ENCODE results near the gene SCYGR8. TPM values are rescaled to one million over a fixed set of nuclear protein-coding genes. Genes with fewer than 3 reads are reported as not detected.

SCYGR8 gene
- total and polyA plus RNA-seq, 10 of the 15 experiments (the other 5 are each of a cell fraction or from before 2014, with no cell fraction given), result not detected

DNA sequence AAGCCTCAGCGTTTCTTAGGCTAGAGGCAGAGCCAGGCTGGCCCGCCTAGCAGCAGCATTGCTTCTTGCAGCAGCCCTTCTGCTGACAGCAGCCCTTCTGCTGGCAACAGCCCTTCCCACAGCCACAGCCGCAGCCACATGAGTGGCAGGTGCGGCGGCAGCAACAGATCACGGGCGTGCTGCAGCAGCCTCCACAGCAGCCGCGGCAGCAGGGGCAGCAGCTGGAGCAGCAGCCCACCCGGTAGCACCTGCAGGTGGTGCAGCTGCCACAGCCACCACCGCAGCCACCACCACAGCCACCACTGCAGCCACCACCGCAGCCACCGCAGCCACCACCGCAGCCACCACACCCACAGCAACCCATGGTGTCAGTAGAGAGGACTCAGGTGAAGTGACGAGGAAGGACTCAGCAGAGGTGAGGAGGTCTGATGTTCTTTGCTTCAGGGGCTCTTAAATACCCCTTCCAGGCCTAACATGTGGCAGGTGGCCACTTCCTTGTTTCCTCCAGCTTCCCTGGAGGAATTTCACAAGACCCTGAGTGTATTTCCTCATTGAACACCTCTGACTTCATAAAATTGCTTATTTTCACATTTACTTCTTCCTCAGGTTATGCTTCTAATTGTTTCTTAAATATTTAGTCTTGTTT lies 21.2 kb upstream of the SCYGR8 start, which contains the start of gene SCYGR6 (continued):
- TF ChIP-seq KLF5 (IDR thresholded peaks at IDR 0.05; ENCODE audit: partially characterized antibody) (no peak), NFIC (IDR thresholded peaks at IDR 0.05; ENCODE audit: low read depth, low read length) (no peak), JUND (IDR thresholded peaks at IDR 0.05; ENCODE audit: low read depth, low read length) (no peak)
- TF ChIP-seq, protein P1, sequence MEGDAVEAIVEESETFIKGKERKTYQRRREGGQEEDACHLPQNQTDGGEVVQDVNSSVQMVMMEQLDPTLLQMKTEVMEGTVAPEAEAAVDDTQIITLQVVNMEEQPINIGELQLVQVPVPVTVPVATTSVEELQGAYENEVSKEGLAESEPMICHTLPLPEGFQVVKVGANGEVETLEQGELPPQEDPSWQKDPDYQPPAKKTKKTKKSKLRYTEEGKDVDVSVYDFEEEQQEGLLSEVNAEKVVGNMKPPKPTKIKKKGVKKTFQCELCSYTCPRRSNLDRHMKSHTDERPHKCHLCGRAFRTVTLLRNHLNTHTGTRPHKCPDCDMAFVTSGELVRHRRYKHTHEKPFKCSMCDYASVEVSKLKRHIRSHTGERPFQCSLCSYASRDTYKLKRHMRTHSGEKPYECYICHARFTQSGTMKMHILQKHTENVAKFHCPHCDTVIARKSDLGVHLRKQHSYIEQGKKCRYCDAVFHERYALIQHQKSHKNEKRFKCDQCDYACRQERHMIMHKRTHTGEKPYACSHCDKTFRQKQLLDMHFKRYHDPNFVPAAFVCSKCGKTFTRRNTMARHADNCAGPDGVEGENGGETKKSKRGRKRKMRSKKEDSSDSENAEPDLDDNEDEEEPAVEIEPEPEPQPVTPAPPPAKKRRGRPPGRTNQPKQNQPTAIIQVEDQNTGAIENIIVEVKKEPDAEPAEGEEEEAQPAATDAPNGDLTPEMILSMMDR (IDR thresholded peaks at IDR 0.05 in 2 of 3, conservative IDR thresholded peaks at IDR 0.05 in 1 of 3; ENCODE audit: control insufficient read depth in 2 of 3, extremely low read depth in 1 of 3, insufficient read depth in 1 of 3, low read depth in 3 of 3, low read length in 3 of 3), result no peak
- TF ChIP-seq, protein P2, sequence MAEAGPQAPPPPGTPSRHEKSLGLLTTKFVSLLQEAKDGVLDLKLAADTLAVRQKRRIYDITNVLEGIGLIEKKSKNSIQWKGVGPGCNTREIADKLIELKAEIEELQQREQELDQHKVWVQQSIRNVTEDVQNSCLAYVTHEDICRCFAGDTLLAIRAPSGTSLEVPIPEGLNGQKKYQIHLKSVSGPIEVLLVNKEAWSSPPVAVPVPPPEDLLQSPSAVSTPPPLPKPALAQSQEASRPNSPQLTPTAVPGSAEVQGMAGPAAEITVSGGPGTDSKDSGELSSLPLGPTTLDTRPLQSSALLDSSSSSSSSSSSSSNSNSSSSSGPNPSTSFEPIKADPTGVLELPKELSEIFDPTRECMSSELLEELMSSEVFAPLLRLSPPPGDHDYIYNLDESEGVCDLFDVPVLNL (IDR thresholded peaks at IDR 0.05; ENCODE audit: low read depth, low read length), result no peak

- intact Hi-C loops (cut with micrococcal nuclease; ENCODE audit: unreplicated experiment), result no loop called here
- no peaks in the 10 kb centered on the region for H3K36me3 ChIP-seq (ENCODE audit: control insufficient read depth in 2 of 2, insufficient read depth in 2 of 2, low read length in 1 of 2)
- no peaks in the 10 kb centered on the region for H3K9me3 ChIP-seq (replicated peaks; ENCODE audit: control insufficient read depth, insufficient read depth, low read length)
- TF ChIP-seq NBN (IDR thresholded peaks at IDR 0.05) (no peak), NR2C2 (IDR thresholded peaks at IDR 0.05; ENCODE audit: borderline replicate concordance, control insufficient read depth, insufficient read length, low read depth) (no peak), GATAD2B (conservative IDR thresholded peaks at IDR 0.05; ENCODE audit: low read depth) (no peak), LARP7 (IDR thresholded peaks at IDR 0.05) (no peak), ZBTB11 (CRISPR knock-in tag; IDR thresholded peaks at IDR 0.05) (no peak), EZH2 (IDR thresholded peaks at IDR 0.05; ENCODE audit: borderline replicate concordance, control insufficient read depth, low read depth, low read length) (no peak), POLR2A (IDR thresholded peaks at IDR 0.05; ENCODE audit: low read depth, low read length) (no peak), EED (IDR thresholded peaks at IDR 0.05; ENCODE audit: low read depth) (no peak), CEBPB (IDR thresholded peaks at IDR 0.05; ENCODE audit: borderline replicate concordance in 1 of 2, low read depth in 2 of 2, low read length in 2 of 2) (no peak)
- CTCF ChIA-PET, result no interaction called here
- no peaks in the 10 kb centered on the region for H3K4me1 ChIP-seq (ENCODE audit: control insufficient read depth, insufficient read depth, low read length)
- DNase-seq (ENCODE audit: low read depth, low spot score) (no peak), FAIRE-seq (no peak), ATAC-seq (no peak)
- no peak within 1 kb of the TSS for H3K4me2 ChIP-seq (ENCODE audit: control insufficient read depth, insufficient read depth)
- POLR2A ChIA-PET, result no interaction called here
- SMC1A ChIA-PET (ENCODE audit: uncharacterized antibody, unreplicated experiment), result no interaction called here
- H3K27me3 ChIP-seq (replicated peaks in 1 of 2; ENCODE audit: control insufficient read depth in 2 of 2, insufficient read depth in 2 of 2, low read length in 1 of 2), result no peaks in the 10 kb centered on the region; a peak in 1 of 4 replicates
- RAD21 ChIA-PET (ENCODE audit: unreplicated experiment), result no interaction called here
- WGBS (ENCODE audit: insufficient coverage, insufficient replicate concordance, low lambda C conversion rate, missing lambda C conversion rate), result 60% methylated on average over 5 of the region's 5 CpGs
- no peaks in the 10 kb centered on the region for H4K20me1 ChIP-seq (ENCODE audit: control insufficient read depth, insufficient read depth)
- H3K27ac ChIP-seq (ENCODE audit: control insufficient read depth, insufficient read depth), result no peak within 1 kb of the TSS
- BruUV-seq (replicated peaks), result no TSS peak
- no peak within 1 kb of the TSS for H3K4me3 ChIP-seq
- no peak within 1 kb of the TSS for H3K9ac ChIP-seq (ENCODE audit: control insufficient read depth, insufficient read depth, low read length)
- in situ Hi-C loops (cut with MboI), result no loop called here
- H2AFZ ChIP-seq (ENCODE audit: control insufficient read depth, low read depth, low read length), result no peak within 1 kb of the TSS
- no peaks in the 10 kb centered on the region for H3K79me2 ChIP-seq (ENCODE audit: control insufficient read depth, insufficient read depth, low read length)
Measured at GRCh38 chr2:227728035-227728434, 17.7 kb upstream of the SCYGR8 start, which contains the start of gene SCYGR7. Gene SCYGR7, plus strand, starts transcription at chr2:227728335. Its CDS starts 0 bp downstream, at chr2:227728335.
